ENCODE measurements around the gene POLR3K.

Gene POLR3K

GRCh38 chr16:53346-54236 lies at the start of gene POLR3K, which contains the start of gene SNRNP25 (continued):
- TF ChIP-seq HIC1 (tag by site-specific recombination; IDR thresholded peaks at IDR 0.05) (peak; percentile 98), ZBTB8A (tag by site-specific recombination; IDR thresholded peaks at IDR 0.05) (peak; percentile 96), ZNF174 (tag by site-specific recombination; IDR thresholded peaks at IDR 0.05) (no peak), SCRT1 (tag by site-specific recombination; IDR thresholded peaks at IDR 0.05; ENCODE audit: borderline replicate concordance) (no peak), ZNF114 (tag by site-specific recombination; IDR thresholded peaks at IDR 0.05) (no peak), ZNF677 (tag by site-specific recombination; IDR thresholded peaks at IDR 0.05) (no peak), SP3 (tag by site-specific recombination; IDR thresholded peaks at IDR 0.05) (peak; percentile 90), ZNF473 (tag by site-specific recombination; IDR thresholded peaks at IDR 0.05) (no peak), ZNF660 (tag by site-specific recombination; IDR thresholded peaks at IDR 0.05) (0 out of 2 replicates have a peak, but pooled peaks have one; percentile 7), ZNF248 (tag by site-specific recombination; IDR thresholded peaks at IDR 0.05) (no peak), IKZF3 (tag by site-specific recombination; IDR thresholded peaks at IDR 0.05) (no peak), ZNF391 (tag by site-specific recombination; IDR thresholded peaks at IDR 0.05; ENCODE audit: borderline replicate concordance, low read depth) (peak; percentile 75; the same call in 1 of the 2 replicates), ZNF211 (tag by site-specific recombination; IDR thresholded peaks at IDR 0.05; ENCODE audit: low read depth) (no peak), ZNF2 (tag by site-specific recombination; IDR thresholded peaks at IDR 0.05) (peak; percentile 17; the same call in 1 of the 2 replicates), ZNF362 (tag by site-specific recombination; IDR thresholded peaks at IDR 0.05) (no peak), ZNF830 (tag by site-specific recombination; IDR thresholded peaks at IDR 0.05; ENCODE audit: low read depth) (no peak), WT1 (tag by site-specific recombination; IDR thresholded peaks at IDR 0.05) (no peak), SETDB1 (IDR thresholded peaks at IDR 0.05; ENCODE audit: insufficient read length, low read length) (no peak), SCRT2 (tag by site-specific recombination; IDR thresholded peaks at IDR 0.05) (peak; percentile 91), ZNF658 (tag by site-specific recombination; IDR thresholded peaks at IDR 0.05) (no peak), ZNF394 (tag by site-specific recombination; IDR thresholded peaks at IDR 0.05; ENCODE audit: borderline replicate concordance) (peak; percentile 58; the same call in 1 of the 2 replicates), ZNF529 (tag by site-specific recombination; IDR thresholded peaks at IDR 0.05; ENCODE audit: insufficient replicate concordance) (no peak), HOXD13 (CRISPR knock-in tag; IDR thresholded peaks at IDR 0.05; ENCODE audit: borderline replicate concordance) (0 out of 2 replicates have a peak, but pooled peaks have one; percentile 15), ZNF654 (tag by site-specific recombination; IDR thresholded peaks at IDR 0.05; ENCODE audit: low read depth) (no peak), ZNF350 (tag by site-specific recombination; IDR thresholded peaks at IDR 0.05) (no peak), ZBTB10 (tag by site-specific recombination; IDR thresholded peaks at IDR 0.05) (no peak)
- TF ChIP-seq, protein P1, sequence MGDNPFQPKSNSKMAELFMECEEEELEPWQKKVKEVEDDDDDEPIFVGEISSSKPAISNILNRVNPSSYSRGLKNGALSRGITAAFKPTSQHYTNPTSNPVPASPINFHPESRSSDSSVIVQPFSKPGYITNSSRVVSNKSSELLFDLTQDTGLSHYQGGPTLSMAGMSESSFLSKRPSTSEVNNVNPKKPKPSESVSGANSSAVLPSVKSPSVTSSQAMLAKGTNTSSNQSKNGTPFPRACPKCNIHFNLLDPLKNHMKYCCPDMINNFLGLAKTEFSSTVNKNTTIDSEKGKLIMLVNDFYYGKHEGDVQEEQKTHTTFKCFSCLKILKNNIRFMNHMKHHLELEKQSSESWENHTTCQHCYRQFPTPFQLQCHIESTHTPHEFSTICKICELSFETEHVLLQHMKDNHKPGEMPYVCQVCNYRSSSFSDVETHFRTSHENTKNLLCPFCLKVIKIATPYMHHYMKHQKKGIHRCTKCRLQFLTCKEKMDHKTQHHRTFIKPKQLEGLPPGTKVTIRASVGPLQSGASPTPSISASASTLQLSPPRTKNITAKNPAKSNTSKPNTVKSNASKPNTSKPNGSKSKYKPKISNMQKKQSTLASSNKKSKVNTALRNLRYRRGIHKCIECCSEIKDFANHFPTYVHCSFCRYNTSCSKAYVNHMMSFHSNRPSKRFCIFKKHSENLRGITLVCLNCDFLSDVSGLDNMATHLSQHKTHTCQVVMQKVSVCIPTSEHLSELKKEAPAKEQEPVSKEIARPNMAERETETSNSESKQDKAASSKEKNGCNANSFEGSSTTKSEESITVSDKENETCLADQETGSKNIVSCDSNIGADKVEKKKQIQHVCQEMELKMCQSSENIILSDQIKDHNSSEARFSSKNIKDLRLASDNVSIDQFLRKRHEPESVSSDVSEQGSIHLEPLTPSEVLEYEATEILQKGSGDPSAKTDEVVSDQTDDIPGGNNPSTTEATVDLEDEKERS (tag by site-specific recombination; IDR thresholded peaks at IDR 0.05), result no peak

All from HEK293 (cell line).